Esophagus squamous epithelium (tissue), 5 donors: ENCODE results near the gene RUFY3. TPM values are rescaled to one million over a fixed set of nuclear protein-coding genes. Genes with fewer than 3 reads are reported as not detected.

Experiments
- DNase-seq: peaks from one replicate; lab custom pipeline; 2025; lab: John Stamatoyannopoulos, UW
- H3K27ac ChIP-seq, 4 donors: fragments of 200-600 bp; sonication (generic); one replicate each; pipeline ENCODE4 v1.5.1; 2016 to 2019; ENCODE audit warnings: mild to moderate bottlenecking in 1 of 4
- H3K27me3 ChIP-seq, 4 donors: fragments of 200-600 bp; sonication (generic); 1 replicate in 3 of 4; 2 replicates in 1 of 4; pipeline versions ENCODE4 v1.5.1 to v1.6.0; 2017 to 2021; ENCODE audit warnings: antibody characterized with exemption in 1 of 4
- H3K36me3 ChIP-seq, 3 donors: fragments of 200-600 bp; sonication (generic); one replicate each; pipeline ENCODE4 v1.5.1; 2016 to 2019
- H3K4me1 ChIP-seq, 3 donors: fragments of 200-600 bp; sonication (generic); one replicate each; pipeline ENCODE4 v1.5.1; 2017 to 2019
- H3K4me3 ChIP-seq, 4 donors: fragments of 200-600 bp; sonication (generic); 1 replicate in 3 of 4; 2 replicates in 1 of 4; pipeline ENCODE4 v1.5.1; 2016 to 2019; ENCODE audit warnings: mild to moderate bottlenecking in 2 of 4, moderate library complexity in 1 of 4
- H3K9me3 ChIP-seq, 3 donors: fragments of 200-600 bp; sonication (generic); one replicate each; pipeline ENCODE4 v1.5.1; 2016 to 2019
- CTCF ChIP-seq, 6 experiments: fragments of 450-650 bp in 4 of 6; fragments of 200-600 bp in 2 of 6; sonication (generic) in 2 of 6; IDR thresholded peaks; one replicate each; pipeline ENCODE4 v1.5.1; 2016 to 2019; ENCODE audit warnings: antibody characterized with exemption in 6 of 6, mild to moderate bottlenecking in 4 of 6, moderate library complexity in 4 of 6
- POLR2A ChIP-seq, 4 donors: fragments of 450-650 bp; IDR thresholded peaks; one replicate each; pipeline ENCODE4 v1.6.1; 2017; ENCODE audit warnings: antibody characterized with exemption in 4 of 4, mild to moderate bottlenecking in 4 of 4, moderate library complexity in 3 of 4
- WGBS, 2 donors: methylation state at CpG; one replicate each; pipeline ENCODE4 v1.1.5; 2018; 5-methylcytosine and 5-hydroxymethylcytosine counted together
- intact Hi-C: fragments of 100-400 bp; cut with DNase I; formaldehyde crosslinking; loops from one replicate; pipeline ENCODE4 v1.15.0; 2022
- total RNA-seq, 4 donors: library from RNA; depleted of rRNA; stranded (reverse); fragments of >200 nt; gene quantifications; one replicate each; pipeline ENCODE4 v1.1.0, GENCODE V29; 2016
- donor health status: DM: yes; HTN: yes; CAD: no.

Gene RUFY3
- total RNA-seq, 4 donors from 2014 or later = 30.4 to 63.9 (median 42.4) TPM

- no peak for DNase-seq
- peak overlapping the region in 2 of 4 donors; percentile 37 to 78 for H3K27ac ChIP-seq
- WGBS, 2 donors = 36 to 54% methylated on average over 3 of the region's 3 CpGs
- H3K27me3 ChIP-seq = no peaks in the 10 kb centered on the region
- no peaks in the 10 kb centered on the region for H3K36me3 ChIP-seq
- H3K4me3 ChIP-seq = no peak overlapping the region
- TF ChIP-seq CTCF (IDR thresholded peaks at IDR 0.05) = no peak
- TF ChIP-seq POLR2A (IDR thresholded peaks at IDR 0.05) = no peak
- H3K4me1 ChIP-seq = peaks cover 8 to 82% (median 12%) of the 10 kb centered on the region in 3 donors
- intact Hi-C loops = no loop called here
- H3K9me3 ChIP-seq = no peaks in the 10 kb centered on the region
Measured at GRCh38 chr4:70712150-70712549, 9.6 kb upstream of the RUFY3 start.

GRCh38 chr4:70712604-70713452, 8.9 kb upstream of the RUFY3 start:
- TF ChIP-seq CTCF (IDR thresholded peaks at IDR 0.05) (no peak), POLR2A (IDR thresholded peaks at IDR 0.05) (no peak)
- DNase-seq = no peak
- peaks cover 6 to 75% (median 10%) of the 10 kb centered on the region in 3 donors for H3K4me1 ChIP-seq
- peak overlapping the region in 1 of 4 donors; percentile 21 for H3K4me3 ChIP-seq
- intact Hi-C loops = no loop called here
- no peaks in the 10 kb centered on the region for H3K9me3 ChIP-seq
- H3K36me3 ChIP-seq = no peaks in the 10 kb centered on the region
- H3K27me3 ChIP-seq = no peaks in the 10 kb centered on the region
- 66 to 71% methylated on average over 3 to 7 of the region's 7 CpGs for WGBS, 2 donors
- H3K27ac ChIP-seq = peak overlapping the region; percentile 37 to 78 (median 54)

- intact Hi-C loops = no loop called here
- H3K4me3 ChIP-seq = peak overlapping the region in 1 of 4 donors; percentile 21
- DNase-seq = no peak
- no peaks in the 10 kb centered on the region for H3K36me3 ChIP-seq
- TF ChIP-seq CTCF (IDR thresholded peaks at IDR 0.05) = no peak
- TF ChIP-seq POLR2A (IDR thresholded peaks at IDR 0.05) = no peak
- WGBS, 2 donors = 36 to 39% methylated on average over 7 of the region's 7 CpGs
- H3K27me3 ChIP-seq = no peaks in the 10 kb centered on the region
- H3K9me3 ChIP-seq = no peaks in the 10 kb centered on the region
- peaks cover 6 to 76% (median 10%) of the 10 kb centered on the region in 3 donors for H3K4me1 ChIP-seq
- peak overlapping the region; percentile 37 to 78 (median 54) for H3K27ac ChIP-seq
Measured at GRCh38 chr4:70713453-70714078, 8.2 kb upstream of the RUFY3 start.

- no peak for TF ChIP-seq POLR2A (IDR thresholded peaks at IDR 0.05)
- no peak for TF ChIP-seq CTCF (IDR thresholded peaks at IDR 0.05)
- H3K36me3 ChIP-seq = no peaks in the 10 kb centered on the region
- DNase-seq = no peak
- WGBS, 2 donors = 65 to 71% methylated on average over 5 of the region's 5 CpGs
- H3K27me3 ChIP-seq = no peaks in the 10 kb centered on the region
- peaks cover 6 to 77% (median 10%) of the 10 kb centered on the region in 3 donors for H3K4me1 ChIP-seq
- intact Hi-C loops = no loop called here
- no peaks in the 10 kb centered on the region for H3K9me3 ChIP-seq
- H3K27ac ChIP-seq = peak overlapping the region; percentile 37 to 78 (median 54)
- H3K4me3 ChIP-seq = no peak overlapping the region
Measured at GRCh38 chr4:70714079-70714887, 7.5 kb upstream of the RUFY3 start.
